GM21423 (cell line): ENCODE results near the gene CCDC146.
"Not testable (repeated sequence)": the region's sequence is repeated elsewhere in the genome, so short reads cannot be mapped to it uniquely, and the experiment has no call there.

Experiments used
- ATAC-seq: cut with Tn5 transposase; IDR thresholded peaks from one replicate; pipeline ENCODE4 v1.9.1; 2021; ENCODE audit warnings: mild to moderate bottlenecking, moderate library complexity; ENCODE audit not compliant: unreplicated experiment

The CCDC146 gene

GRCh38 chr7:77321300-77321699 lies 198.9 kb downstream of the CCDC146 start:
- no peak for ATAC-seq

GRCh38 chr7:77326131-77326530 lies 203.7 kb downstream of the CCDC146 start:
- no peak for ATAC-seq

- ATAC-seq: no peak
Measured at GRCh38 chr7:77327067-77327931, 204.9 kb downstream of the CCDC146 start.

- ATAC-seq: no peak
Measured at GRCh38 chr7:77327932-77328628, 205.7 kb downstream of the CCDC146 start.

- no peak for ATAC-seq
Measured at GRCh38 chr7:77328669-77329068, 206.3 kb downstream of the CCDC146 start.

- ATAC-seq: no peak
Measured at GRCh38 chr7:77329466-77330168, 207.2 kb downstream of the CCDC146 start.

- peak; percentile 50 for ATAC-seq
Measured at GRCh38 chr7:77330169-77330882, 207.9 kb downstream of the CCDC146 start.

- peak; percentile 66 for ATAC-seq
Measured at GRCh38 chr7:77331938-77332695, 209.7 kb downstream of the CCDC146 start.

- ATAC-seq: not testable (repeated sequence)
Measured at GRCh38 chr7:77334039-77334438, 211.6 kb downstream of the CCDC146 start.

GRCh38 chr7:77335581-77335980 lies 213.2 kb downstream of the CCDC146 start:
- ATAC-seq: no peak

- no peak for ATAC-seq
Measured at GRCh38 chr7:77337456-77337990, 215.1 kb downstream of the CCDC146 start.

- ATAC-seq: no peak
Measured at GRCh38 chr7:77338260-77338659, 215.8 kb downstream of the CCDC146 start.

GRCh38 chr7:77338883-77339629 lies 216.6 kb downstream of the CCDC146 start:
- no peak for ATAC-seq

GRCh38 chr7:77339726-77340125 lies 217.3 kb downstream of the CCDC146 start:
- ATAC-seq: no peak
